Osteocyte (in vitro differentiated cells): ENCODE measurements around the gene CARD11. TPM values are rescaled to one million over a fixed set of nuclear protein-coding genes. Genes with fewer than 3 reads are reported as not detected.

Experiments used
- DNase-seq: peaks from one replicate; pipeline ENCODE4 v3.0.0; 2021; ENCODE audit warnings: mixed read lengths; ENCODE audit not compliant: unreplicated experiment; ENCODE audit errors: extremely low spot score
- H3K27ac Mint-ChIP-seq: one replicate; pipeline ENCODE4 v1.8.0; 2021; ENCODE audit warnings: mild to moderate bottlenecking, mixed read lengths; ENCODE audit not compliant: unreplicated experiment
- H3K27me3 Mint-ChIP-seq: one replicate; pipeline ENCODE4 v1.8.0; 2021; ENCODE audit warnings: mixed read lengths; ENCODE audit not compliant: unreplicated experiment
- H3K36me3 Mint-ChIP-seq: one replicate; pipeline ENCODE4 v1.8.0; 2021; ENCODE audit warnings: mixed read lengths; ENCODE audit not compliant: unreplicated experiment
- H3K4me1 Mint-ChIP-seq: one replicate; pipeline ENCODE4 v1.8.0; 2021; ENCODE audit warnings: mixed read lengths; ENCODE audit not compliant: unreplicated experiment
- H3K4me3 Mint-ChIP-seq: one replicate; pipeline ENCODE4 v1.8.0; 2021; ENCODE audit warnings: mild to moderate bottlenecking, moderate library complexity, mixed read lengths; ENCODE audit not compliant: unreplicated experiment
- H3K9me3 Mint-ChIP-seq: one replicate; pipeline ENCODE4 v1.8.0; 2021; ENCODE audit warnings: mixed read lengths; ENCODE audit not compliant: unreplicated experiment
- CTCF ChIP-seq: fragments of 200-600 bp; sonication (generic); IDR thresholded peaks from 2 replicates; pipeline ENCODE4 v1.5.0; 2021; ENCODE audit warnings: antibody characterized with exemption, mild to moderate bottlenecking, moderate library complexity
- total RNA-seq: library from RNA; stranded (reverse); gene quantifications from 2 replicates; pipeline ENCODE4 v1.2.1, GENCODE V29; 2021

The CARD11 gene
- total RNA-seq, 1 donor from 2014 or later = 0.24 TPM

- Mint-ChIP-seq H3K27ac (no peak overlapping the region), H3K36me3 (no peaks in the 10 kb centered on the region), H3K4me1 (no peaks in the 10 kb centered on the region), H3K4me3 (no peak overlapping the region), H3K9me3 (peaks cover 6% of the 10 kb centered on the region), H3K27me3 (peaks cover 4% of the 10 kb centered on the region)
- DNase-seq = no peak
- TF ChIP-seq CTCF = no peak
Measured at GRCh38 chr7:2967705-2968104, 76.0 kb downstream of the CARD11 start.

GRCh38 chr7:2967253-2967652 is 76.4 kb downstream of the CARD11 start:
- peak; percentile 60 for DNase-seq
- H3K4me1 Mint-ChIP-seq = no peaks in the 10 kb centered on the region
- peaks cover 6% of the 10 kb centered on the region for H3K27me3 Mint-ChIP-seq
- H3K9me3 Mint-ChIP-seq = peaks cover 6% of the 10 kb centered on the region
- H3K4me3 Mint-ChIP-seq = no peak overlapping the region
- no peak for TF ChIP-seq CTCF
- H3K27ac Mint-ChIP-seq = no peak overlapping the region
- no peaks in the 10 kb centered on the region for H3K36me3 Mint-ChIP-seq

GRCh38 chr7:2966466-2967078 is 77.1 kb downstream of the CARD11 start:
- Mint-ChIP-seq H3K4me1 (no peaks in the 10 kb centered on the region), H3K4me3 (no peak overlapping the region), H3K9me3 (peaks cover 6% of the 10 kb centered on the region), H3K36me3 (no peaks in the 10 kb centered on the region), H3K27me3 (peaks cover 6% of the 10 kb centered on the region), H3K27ac (no peak overlapping the region)
- no peak for TF ChIP-seq CTCF
- DNase-seq = peak; percentile 67

GRCh38 chr7:2965745-2966270 is 77.9 kb downstream of the CARD11 start:
- Mint-ChIP-seq H3K36me3 (no peaks in the 10 kb centered on the region), H3K4me3 (no peak overlapping the region), H3K27ac (no peak overlapping the region), H3K4me1 (no peaks in the 10 kb centered on the region), H3K27me3 (peaks cover 6% of the 10 kb centered on the region), H3K9me3 (peaks cover 6% of the 10 kb centered on the region)
- TF ChIP-seq CTCF = no peak
- DNase-seq = peak; percentile 6

GRCh38 chr7:2965301-2965700 is 78.4 kb downstream of the CARD11 start:
- no peak overlapping the region for H3K4me3 Mint-ChIP-seq
- peaks cover 6% of the 10 kb centered on the region for H3K27me3 Mint-ChIP-seq
- peak; percentile 2 for DNase-seq
- no peaks in the 10 kb centered on the region for H3K36me3 Mint-ChIP-seq
- H3K4me1 Mint-ChIP-seq = no peaks in the 10 kb centered on the region
- no peak overlapping the region for H3K27ac Mint-ChIP-seq
- TF ChIP-seq CTCF = no peak
- peaks cover 6% of the 10 kb centered on the region for H3K9me3 Mint-ChIP-seq
